GM13977 (cell line): ENCODE results near the gene C1RL.

Experiments used
- DNase-seq: peaks from one replicate; pipeline ENCODE4 v3.0.0; 2012; ENCODE audit warnings: low spot score
- in situ Hi-C: fragments of 300-500 bp; cut with MboI; formaldehyde crosslinking; loops from one replicate; pipeline ENCODE4 v1.12.0; 2022; ENCODE audit warnings: low sequenced_read_pairs, low pct_unique_long_range_greater_than_20kb, mixed read lengths, inconsistent platforms; ENCODE audit not compliant: unreplicated experiment
- TF ChIP-seq, protein P1 (sequence below): IDR thresholded peaks from 2 replicates; pipeline ENCODE4 v1.5.1; 2012; ENCODE audit warnings: mild to moderate bottlenecking, control low read depth; ENCODE audit not compliant: insufficient read depth; ENCODE audit errors: extremely low read depth, missing control alignments

Gene C1RL

GRCh38 chr12:7116916-7117315, 7.9 kb upstream of the C1RL start:
- no peak for DNase-seq
- in situ Hi-C loops = loop anchor here (25.0 kb wide), 1 partner anchor 180 kb away; the partner anchor contains the start of genes ATN1, C12orf57 and RNU7-1
- TF ChIP-seq, protein P1, sequence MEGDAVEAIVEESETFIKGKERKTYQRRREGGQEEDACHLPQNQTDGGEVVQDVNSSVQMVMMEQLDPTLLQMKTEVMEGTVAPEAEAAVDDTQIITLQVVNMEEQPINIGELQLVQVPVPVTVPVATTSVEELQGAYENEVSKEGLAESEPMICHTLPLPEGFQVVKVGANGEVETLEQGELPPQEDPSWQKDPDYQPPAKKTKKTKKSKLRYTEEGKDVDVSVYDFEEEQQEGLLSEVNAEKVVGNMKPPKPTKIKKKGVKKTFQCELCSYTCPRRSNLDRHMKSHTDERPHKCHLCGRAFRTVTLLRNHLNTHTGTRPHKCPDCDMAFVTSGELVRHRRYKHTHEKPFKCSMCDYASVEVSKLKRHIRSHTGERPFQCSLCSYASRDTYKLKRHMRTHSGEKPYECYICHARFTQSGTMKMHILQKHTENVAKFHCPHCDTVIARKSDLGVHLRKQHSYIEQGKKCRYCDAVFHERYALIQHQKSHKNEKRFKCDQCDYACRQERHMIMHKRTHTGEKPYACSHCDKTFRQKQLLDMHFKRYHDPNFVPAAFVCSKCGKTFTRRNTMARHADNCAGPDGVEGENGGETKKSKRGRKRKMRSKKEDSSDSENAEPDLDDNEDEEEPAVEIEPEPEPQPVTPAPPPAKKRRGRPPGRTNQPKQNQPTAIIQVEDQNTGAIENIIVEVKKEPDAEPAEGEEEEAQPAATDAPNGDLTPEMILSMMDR = no peak

DNA sequence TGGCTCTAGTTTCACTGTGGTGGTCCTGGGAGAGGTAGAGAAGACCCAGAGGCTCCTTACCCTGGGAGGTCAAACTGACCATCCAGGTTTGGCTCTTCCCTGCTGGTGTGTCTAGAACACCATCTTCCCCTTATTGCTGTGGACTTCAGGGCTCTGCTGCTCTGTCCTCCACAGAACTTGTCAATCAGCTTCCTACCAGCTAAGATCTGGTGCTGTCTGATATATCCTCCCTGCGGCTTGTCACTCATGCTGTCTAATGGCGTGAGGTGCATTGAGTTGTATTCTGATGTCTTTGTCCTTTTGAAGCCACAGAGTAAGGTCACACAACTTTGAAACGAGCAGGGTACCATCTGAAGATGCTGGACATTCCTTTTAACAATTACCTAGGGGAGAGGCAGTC, 7.2 kb upstream of the C1RL start:
- DNase-seq = no peak
- in situ Hi-C loops = loop anchor here (25.0 kb wide), 1 partner anchor 179 kb away; the partner anchor contains the start of genes ATN1, C12orf57 and RNU7-1
- TF ChIP-seq, protein P1 = no peak

DNA sequence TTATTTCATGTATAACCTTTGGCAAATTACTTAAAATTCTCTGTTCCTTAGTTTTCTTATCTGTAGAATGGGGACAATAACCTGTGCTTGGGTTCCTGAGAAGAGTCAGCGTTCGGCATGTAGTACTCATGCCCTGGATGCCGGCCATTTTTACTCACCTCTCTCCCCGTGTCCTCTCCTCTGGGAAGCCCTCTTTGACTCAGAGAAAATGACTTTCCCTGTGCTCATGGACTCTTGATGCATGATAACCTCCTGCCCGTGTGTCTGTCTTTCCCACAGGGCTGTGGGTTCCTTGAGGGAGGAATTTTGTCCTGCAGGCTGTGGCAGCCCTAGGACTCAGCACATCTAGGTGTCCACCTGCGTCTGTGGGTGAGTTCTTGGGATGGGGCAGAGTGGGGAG, 5.8 kb upstream of the C1RL start:
- in situ Hi-C loops = loop anchor here (25.0 kb wide), 1 partner anchor 178 kb away; the partner anchor contains the start of genes ATN1, C12orf57 and RNU7-1

GRCh38 chr12:7114008-7114407, 5.0 kb upstream of the C1RL start:
- in situ Hi-C loops = loop anchor here (25.0 kb wide), 1 partner anchor 177 kb away; the partner anchor contains the start of genes ATN1, C12orf57 and RNU7-1
- TF ChIP-seq, protein P1 = no peak
- DNase-seq = no peak

More for the DNA sequence above, 5.8 kb upstream of the C1RL start:
- no peak for DNase-seq
- TF ChIP-seq, protein P1 = no peak

- DNase-seq = peak; percentile 66
- TF ChIP-seq, protein P1 = peak; percentile 86
- in situ Hi-C loops = loop anchor here (25.0 kb wide), 1 partner anchor 176 kb away; the partner anchor contains the start of genes ATN1, C12orf57 and RNU7-1
These were observed 4.4 kb upstream of the C1RL start for GRCh38 chr12:7113389-7113871.

- TF ChIP-seq, protein P1 = no peak
- in situ Hi-C loops = loop anchor here (25.0 kb wide), 1 partner anchor 175 kb away; the partner anchor contains the start of genes ATN1, C12orf57 and RNU7-1
These were observed 3.0 kb upstream of the C1RL start for GRCh38 chr12:7112041-7112440.

More at GRCh38 chr12:7112041-7112440, 3.0 kb upstream of the C1RL start:
- no peak for DNase-seq
